HG03196 (cell line): ENCODE results near the gene ATP6V0A4.
A peak's percentile ranks its signal among the peaks of the same experiment; 100 is the strongest.
"Not testable (repeated sequence)": the region's sequence is repeated elsewhere in the genome, so short reads cannot be mapped to it uniquely, and the experiment has no call there.

ENCODE experiments used
- ATAC-seq: cut with Tn5 transposase; IDR thresholded peaks from one replicate; pipeline ENCODE4 v1.9.1; 2021; ENCODE audit not compliant: unreplicated experiment

ATP6V0A4 gene

DNA sequence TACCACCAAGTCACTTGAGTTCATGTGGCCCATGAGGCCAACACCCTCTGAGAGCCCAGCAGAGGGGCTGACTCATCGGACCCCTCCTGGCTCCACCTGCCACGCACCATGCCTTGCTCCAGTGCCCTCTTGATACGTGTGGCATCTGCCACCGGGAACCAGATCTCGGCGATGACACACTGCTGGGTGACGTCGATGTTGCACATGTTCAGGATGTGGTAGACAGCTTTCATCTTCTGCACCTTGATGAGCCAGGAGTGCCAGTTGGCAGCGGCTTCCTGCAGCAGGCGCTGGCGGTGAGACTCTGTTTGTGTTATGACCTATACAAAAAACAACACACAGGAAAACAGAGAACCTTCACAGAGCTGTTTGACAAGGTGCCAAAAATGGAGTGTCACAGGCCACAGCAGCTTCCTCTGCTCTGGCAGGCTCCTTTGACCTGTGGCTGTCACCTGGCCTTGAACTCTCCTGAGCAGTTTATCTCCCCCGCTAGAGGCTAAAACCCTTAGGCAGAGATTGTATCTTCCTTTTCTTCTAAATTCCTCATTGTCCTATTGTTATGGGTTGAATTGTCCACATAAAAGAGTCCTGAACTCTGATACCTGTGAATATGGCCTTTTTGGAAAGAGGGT is 45.4 kb downstream of the ATP6V0A4 start:
- ATAC-seq = peak; percentile 89

GRCh38 chr7:138750901-138751464 is 47.0 kb downstream of the ATP6V0A4 start:
- ATAC-seq = no peak

DNA sequence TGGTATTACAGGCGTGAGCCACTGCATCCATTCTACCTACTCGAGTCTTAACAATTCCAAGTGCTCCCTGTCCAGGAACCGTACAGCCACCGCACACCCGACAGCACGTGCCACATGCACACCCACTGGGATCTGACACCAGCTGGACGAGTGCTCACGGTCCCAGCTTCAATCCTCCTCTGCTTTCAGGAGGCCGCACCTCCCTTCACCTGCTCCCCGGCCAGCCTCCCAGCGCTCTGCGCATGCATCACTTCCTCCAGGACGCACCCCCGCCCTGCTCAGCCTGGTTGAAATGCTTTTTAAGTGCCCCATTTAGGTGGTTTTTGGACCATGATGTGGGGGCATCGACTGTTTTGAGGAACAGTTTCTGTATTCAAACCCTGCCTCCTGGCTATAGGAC is 47.5 kb downstream of the ATP6V0A4 start:
- no peak for ATAC-seq

DNA sequence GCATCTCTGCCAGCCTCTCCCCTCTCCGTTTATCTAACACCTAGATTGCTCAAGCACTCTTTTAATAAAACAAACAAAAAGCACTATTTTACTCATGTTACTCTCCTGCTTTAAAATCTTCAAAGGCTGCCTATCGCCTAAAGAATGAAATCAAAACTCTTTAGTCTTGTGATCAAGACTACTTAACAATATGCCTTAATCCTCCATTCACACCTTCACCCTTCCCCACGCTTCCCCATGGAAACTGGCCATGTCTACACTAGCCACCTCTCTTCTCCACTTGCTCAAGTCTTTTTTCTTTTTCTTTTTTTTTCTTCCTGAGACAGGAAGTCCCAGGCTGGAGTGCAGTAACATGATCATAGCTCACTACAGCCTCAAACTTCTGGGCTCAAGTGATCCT is 48.0 kb downstream of the ATP6V0A4 start:
- ATAC-seq = no peak

- no peak for ATAC-seq
Observed at GRCh38 chr7:138748666-138749065, 49.3 kb downstream of the ATP6V0A4 start.

DNA sequence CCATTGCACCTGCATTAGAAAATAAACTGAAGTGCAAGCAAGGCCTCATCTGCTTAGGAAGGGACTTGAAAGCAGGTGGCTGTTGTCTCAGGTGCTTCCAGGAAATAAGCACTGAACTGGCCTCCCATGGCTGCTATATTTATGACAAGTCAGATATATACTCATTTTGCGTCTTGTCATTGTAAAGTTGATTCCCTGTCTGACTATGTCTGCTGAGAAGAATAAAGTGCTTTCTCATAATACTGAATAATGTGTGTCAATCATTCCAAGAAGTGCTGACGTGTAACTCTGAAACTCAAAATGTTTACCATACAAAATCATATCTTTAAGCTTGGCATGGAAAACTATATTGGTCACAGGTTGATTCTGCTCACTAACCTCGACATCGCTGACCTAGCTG is 51.9 kb downstream of the ATP6V0A4 start:
- no peak for ATAC-seq

GRCh38 chr7:138745189-138745588 is 52.8 kb downstream of the ATP6V0A4 start:
- no peak for ATAC-seq

GRCh38 chr7:138741453-138741735 is 56.6 kb downstream of the ATP6V0A4 start:
- no peak for ATAC-seq

- ATAC-seq = no peak
Observed at GRCh38 chr7:138739859-138740258, 58.1 kb downstream of the ATP6V0A4 start.

DNA sequence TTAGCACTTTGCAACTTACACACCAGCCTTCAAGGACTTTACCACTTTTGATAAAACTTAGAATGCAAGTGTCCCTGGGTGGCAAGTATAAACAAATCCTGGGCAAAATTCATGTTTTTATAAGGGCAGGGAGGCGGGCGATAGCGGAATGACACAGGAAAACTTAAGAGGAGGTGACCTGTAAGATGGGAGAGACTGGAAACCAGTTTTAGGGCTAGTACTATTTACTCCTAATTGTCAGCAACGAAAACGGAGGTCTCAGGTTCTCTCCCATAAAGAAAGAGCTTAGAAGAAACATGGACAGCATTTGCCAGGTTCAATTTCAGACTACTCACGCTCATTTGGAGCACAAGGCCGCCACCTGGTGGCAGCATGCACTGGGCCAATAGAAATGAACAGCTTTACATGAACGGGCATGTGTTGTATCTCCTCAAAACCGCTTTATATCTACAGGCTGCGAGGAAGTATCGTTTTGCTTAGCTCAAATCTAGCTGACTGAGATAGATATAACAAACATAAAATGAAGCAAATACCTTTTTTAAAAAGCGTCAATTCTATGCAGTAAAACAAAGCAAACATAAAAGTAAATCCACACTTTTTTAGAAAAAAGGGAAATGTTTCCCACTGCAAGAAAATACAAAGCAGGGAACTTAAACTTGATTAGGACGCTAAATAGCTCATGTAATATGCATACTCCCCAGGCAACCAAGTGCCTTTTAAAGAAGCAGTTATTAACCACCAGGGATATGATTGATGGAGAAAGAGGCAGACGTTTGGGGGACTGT is 59.3 kb downstream of the ATP6V0A4 start:
- peak; percentile 93 for ATAC-seq

- no peak for ATAC-seq
Observed at GRCh38 chr7:138738114-138738513, 59.9 kb downstream of the ATP6V0A4 start.

GRCh38 chr7:138735399-138735798 is 62.6 kb downstream of the ATP6V0A4 start:
- no peak for ATAC-seq

DNA sequence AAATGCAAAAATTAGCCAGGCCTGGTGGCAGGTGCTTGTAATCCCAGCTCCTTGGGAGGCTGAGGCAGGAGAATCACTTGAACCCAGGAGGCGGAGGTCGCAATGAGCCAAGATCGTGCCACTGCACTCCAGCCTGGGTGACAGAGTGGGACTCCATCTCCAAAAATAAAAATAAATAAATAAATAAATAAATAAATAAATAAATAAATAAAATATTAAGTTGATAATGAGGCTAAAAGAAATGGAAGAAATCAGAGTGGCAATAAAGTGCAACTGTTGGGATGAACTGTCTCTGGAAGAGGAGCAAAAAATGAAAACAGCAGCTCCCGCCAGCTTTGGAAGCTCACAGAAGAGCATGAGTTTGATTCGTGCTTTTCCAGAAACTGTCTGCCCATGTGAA is 66.3 kb downstream of the ATP6V0A4 start:
- not testable (repeated sequence) for ATAC-seq

DNA sequence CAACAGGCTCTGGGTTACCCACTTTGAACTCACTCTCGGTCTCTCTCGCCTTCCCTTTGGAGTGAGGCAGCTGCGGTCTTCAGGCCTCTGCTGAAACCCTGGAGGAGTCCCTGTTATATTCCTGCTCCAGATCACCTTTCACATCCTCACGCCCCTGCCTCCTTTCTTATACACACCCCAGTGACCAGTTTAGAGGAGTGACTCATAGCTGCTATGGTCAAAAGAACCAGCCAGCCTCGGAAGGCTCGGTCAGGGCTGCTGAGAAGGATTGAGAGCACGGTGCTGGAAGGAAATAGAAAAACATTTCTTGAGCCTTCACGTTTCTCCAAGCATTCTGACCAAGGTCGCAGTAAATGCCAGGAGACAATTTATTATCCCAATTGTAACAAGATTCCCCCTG is 68.6 kb downstream of the ATP6V0A4 start:
- ATAC-seq = no peak

- no peak for ATAC-seq
Observed at GRCh38 chr7:138727336-138728099, 70.5 kb downstream of the ATP6V0A4 start.

GRCh38 chr7:138726288-138726687 is 71.7 kb downstream of the ATP6V0A4 start:
- no peak for ATAC-seq

- no peak for ATAC-seq
Observed at GRCh38 chr7:138720286-138720685, 77.7 kb downstream of the ATP6V0A4 start.

DNA sequence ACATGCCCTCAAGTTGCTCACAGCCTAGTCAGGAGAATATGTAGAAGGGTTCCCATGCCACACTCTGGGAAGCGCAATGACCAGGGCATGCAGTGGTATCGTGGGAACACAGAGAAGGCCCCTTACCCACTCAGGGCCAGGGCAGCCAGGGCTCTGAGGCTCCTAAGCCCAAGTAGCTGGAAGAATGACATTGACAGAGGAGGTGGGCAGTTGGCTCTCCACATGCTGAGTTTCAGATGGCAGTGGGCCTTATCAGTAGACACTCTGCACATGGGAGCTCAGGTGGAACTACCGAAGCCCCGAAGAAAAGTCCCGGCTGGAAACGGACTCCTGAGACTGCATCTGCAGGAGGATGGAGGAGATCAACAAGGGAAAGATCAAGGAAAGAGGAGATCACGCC is 81.1 kb downstream of the ATP6V0A4 start:
- ATAC-seq = no peak

DNA sequence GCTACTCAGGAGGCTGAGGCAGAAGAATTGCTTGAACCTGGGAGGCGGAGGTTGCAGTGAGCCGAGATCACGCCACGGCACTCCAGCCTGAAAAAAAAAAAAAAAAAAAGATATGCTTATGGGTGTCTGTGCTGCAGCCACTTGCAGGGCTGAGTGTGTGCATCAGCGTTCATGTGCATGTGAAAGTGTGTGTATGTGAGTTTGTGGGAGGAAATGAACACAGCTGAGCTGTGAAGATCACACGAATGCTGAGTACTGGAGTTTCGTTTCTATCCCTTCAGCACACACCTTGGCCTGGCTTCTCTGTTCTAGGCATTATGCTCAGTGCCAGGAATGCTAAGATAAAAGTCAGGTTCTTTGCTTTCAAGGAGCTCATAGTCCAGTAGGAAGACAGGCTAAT is 84.8 kb downstream of the ATP6V0A4 start:
- no peak for ATAC-seq

- ATAC-seq = no peak
Observed at GRCh38 chr7:138712652-138713051, 85.3 kb downstream of the ATP6V0A4 start.

- no peak for ATAC-seq
Observed at GRCh38 chr7:138710536-138711385, 87.2 kb downstream of the ATP6V0A4 start.
